HepG2 (cell line): ENCODE measurements around the gene ANAPC2. TPM values are rescaled to one million over a fixed set of nuclear protein-coding genes. Genes with fewer than 3 reads are reported as not detected.
A peak's percentile ranks its signal among the peaks of the same experiment; 100 is the strongest.

Experiments
- CCDC6 ChIP-seq: sonication (generic); formaldehyde crosslinking; IDR thresholded peaks from 2 replicates; pipeline ENCODE4 v1.8.1; 2022; ENCODE audit warnings: mild to moderate bottlenecking, missing genetic modification reagents, moderate library complexity
- CEBPB ChIP-seq: IDR thresholded peaks from 2 replicates; pipeline ENCODE4 v1.6.1; 2011; ENCODE audit warnings: low read depth, low read length, improper control_type of control experiment, borderline replicate concordance
- MLXIP ChIP-seq: sonication (generic); formaldehyde crosslinking; IDR thresholded peaks from 2 replicates; pipeline ENCODE4 v1.9.0; 2021; ENCODE audit warnings: missing genetic modification reagents, borderline replicate concordance
- MXI1 ChIP-seq: IDR thresholded peaks from 3 replicates; pipeline ENCODE4 v1.6.1; 2012; ENCODE audit warnings: low read depth, low read length, inconsistent platforms, borderline replicate concordance
- NR0B2 ChIP-seq: sonication (generic); formaldehyde crosslinking; IDR thresholded peaks from 2 replicates; pipeline ENCODE4 v1.4.0; 2020; ENCODE audit warnings: mild to moderate bottlenecking, missing genetic modification reagents
- RBAK ChIP-seq: sonication (generic); formaldehyde crosslinking; IDR thresholded peaks from 2 replicates; pipeline ENCODE4 v1.5.1; 2020; ENCODE audit warnings: mild to moderate bottlenecking, missing genetic modification reagents
- STAT5B ChIP-seq: sonication (generic); formaldehyde crosslinking; IDR thresholded peaks from 2 replicates; pipeline ENCODE4 v1.4.0; 2020; ENCODE audit warnings: missing genetic modification reagents
- TEAD2 ChIP-seq: sonication (generic); formaldehyde crosslinking; IDR thresholded peaks from 2 replicates; pipeline ENCODE4 v1.9.0; 2021; ENCODE audit warnings: missing genetic modification reagents
- ZBTB38 ChIP-seq: sonication (generic); formaldehyde crosslinking; IDR thresholded peaks from 2 replicates; pipeline ENCODE4 v1.5.1; 2020; ENCODE audit warnings: mild to moderate bottlenecking, missing genetic modification reagents
- ZBTB40 ChIP-seq, 2 experiments: fragments of 450-650 bp in 1 of 2; sonication (generic) in 1 of 2; formaldehyde crosslinking in 1 of 2; IDR thresholded peaks; 2 replicates each; pipeline versions ENCODE4 v1.6.1 to v1.8.0; 2016 to 2022; ENCODE audit warnings: antibody characterized with exemption in 1 of 2, mild to moderate bottlenecking in 1 of 2, missing genetic modification reagents in 1 of 2
- ZFAT ChIP-seq: sonication (generic); formaldehyde crosslinking; conservative IDR thresholded peaks from 2 replicates; pipeline ENCODE4 v1.8.1; 2023; ENCODE audit warnings: missing genetic modification reagents, inconsistent platforms
- ZNF136 ChIP-seq: sonication (generic); formaldehyde crosslinking; IDR thresholded peaks from 2 replicates; pipeline ENCODE4 v1.8.1; 2022; ENCODE audit warnings: low read depth, mild to moderate bottlenecking, moderate library complexity, missing genetic modification reagents
- ZNF564 ChIP-seq: sonication (generic); formaldehyde crosslinking; IDR thresholded peaks from 2 replicates; pipeline ENCODE4 v1.8.1; 2023; ENCODE audit warnings: mild to moderate bottlenecking, missing genetic modification reagents
- ZNF784 ChIP-seq: sonication (generic); formaldehyde crosslinking; IDR thresholded peaks from 2 replicates; pipeline ENCODE4 v1.5.1; 2020; ENCODE audit warnings: missing genetic modification reagents, mild to moderate bottlenecking, borderline replicate concordance
- polyA plus RNA-seq, 8 experiments: library from polyadenylated mRNA; depleted of rRNA in 3 of 8; stranded (reverse) in 7 of 8; unstranded in 1 of 8; fragments of >200 nt; fragmentation: Illumina TruSeq in 4 of 8; extraction: Trizol in 4 of 8; gene quantifications; 2 replicates each; pipeline versions ENCODE4 v1.2.1 to v1.2.3, GENCODE V29; 2011 to 2016; ENCODE audit warnings: low read depth in 4 of 8, missing spikeins in 1 of 8, mixed read lengths in 1 of 8; ENCODE audit not compliant: insufficient read depth in 1 of 8
- total RNA-seq, 5 experiments: library from RNA; depleted of rRNA; stranded (reverse); fragments of >200 nt; fragmentation: Illumina TruSeq; extraction: Trizol; gene quantifications; 2 replicates each; pipeline ENCODE4 v1.2.3, GENCODE V29; 2016; ENCODE audit warnings: low read depth in 1 of 5

ANAPC2 gene
- total and polyA plus RNA-seq, 2 of the 13 experiments (the other 11 are each of a cell fraction or from before 2014, with no cell fraction given), result 12.3 to 15.4 TPM

GRCh38 chr9:137205126-137206069, 17.0 kb upstream of the ANAPC2 start, which contains the start of the genes NDOR1 and TMEM203 (continued):
- TF ChIP-seq ZBTB40 (IDR thresholded peaks at IDR 0.05), result peak; percentile 66
- TF ChIP-seq ZBTB40 (CRISPR knock-in tag; IDR thresholded peaks at IDR 0.05), result peak; percentile 53; the same call in 1 of the 2 replicates
- no peak for TF ChIP-seq ZFAT (CRISPR knock-in tag)
- TF ChIP-seq MLXIP (CRISPR knock-in tag), result no peak
- no peak for TF ChIP-seq ZNF136 (CRISPR knock-in tag)
- TF ChIP-seq STAT5B (CRISPR knock-in tag), result no peak
- peak; percentile 42; the same call in 1 of the 2 replicates for TF ChIP-seq NR0B2 (CRISPR knock-in tag)
- no peak for TF ChIP-seq ZNF784 (CRISPR knock-in tag)
- TF ChIP-seq CCDC6 (CRISPR knock-in tag), result peak; percentile 47; the same call in 1 of the 2 replicates
- TF ChIP-seq ZNF564 (CRISPR knock-in tag), result 0 out of 2 replicates have a peak, but pooled peaks have one; percentile 47
- 0 out of 2 replicates have a peak, but pooled peaks have one; percentile 17 for TF ChIP-seq ZBTB38
- TF ChIP-seq CEBPB, result no peak
- TF ChIP-seq MXI1, result peak; percentile 90; the same call in 1 of the 3 replicates
- no peak for TF ChIP-seq TEAD2
- no peak for TF ChIP-seq RBAK (CRISPR knock-in tag)
